Duodenal mucosa (tissue), 2 donors: ENCODE results near the gene SCML1.

Experiments
- H3K27ac ChIP-seq: one replicate; pipeline ENCODE4 v1.7.0; 2013; ENCODE audit warnings: low read depth, low read length
- H3K27me3 ChIP-seq, 2 donors: one replicate each; pipeline ENCODE4 v1.7.0; 2013; ENCODE audit warnings: low read length in 2 of 2, control low read depth in 1 of 2; ENCODE audit not compliant: insufficient read depth in 2 of 2, control insufficient read depth in 1 of 2
- H3K36me3 ChIP-seq, 2 donors: one replicate each; pipeline ENCODE4 v1.7.0; 2013; ENCODE audit warnings: low read length in 2 of 2, control low read depth in 1 of 2; ENCODE audit not compliant: insufficient read depth in 2 of 2, control insufficient read depth in 1 of 2
- H3K4me1 ChIP-seq, 2 donors: one replicate each; pipeline ENCODE4 v1.7.0; 2013; ENCODE audit warnings: low read length in 2 of 2, control low read depth in 1 of 2; ENCODE audit not compliant: insufficient read depth in 2 of 2, control insufficient read depth in 1 of 2
- H3K4me3 ChIP-seq, 2 donors: one replicate each; pipeline ENCODE4 v1.7.0; 2013; ENCODE audit warnings: low read length in 2 of 2, low read depth in 1 of 2
- H3K9ac ChIP-seq, 2 donors: one replicate each; pipeline ENCODE4 v1.7.0; 2013; ENCODE audit warnings: low read length in 2 of 2, low read depth in 1 of 2
- H3K9me3 ChIP-seq, 2 donors: one replicate each; pipeline ENCODE4 v1.7.0; 2013; ENCODE audit warnings: low read length in 2 of 2, control low read depth in 1 of 2; ENCODE audit not compliant: control insufficient read depth in 1 of 2

Gene SCML1

DNA sequence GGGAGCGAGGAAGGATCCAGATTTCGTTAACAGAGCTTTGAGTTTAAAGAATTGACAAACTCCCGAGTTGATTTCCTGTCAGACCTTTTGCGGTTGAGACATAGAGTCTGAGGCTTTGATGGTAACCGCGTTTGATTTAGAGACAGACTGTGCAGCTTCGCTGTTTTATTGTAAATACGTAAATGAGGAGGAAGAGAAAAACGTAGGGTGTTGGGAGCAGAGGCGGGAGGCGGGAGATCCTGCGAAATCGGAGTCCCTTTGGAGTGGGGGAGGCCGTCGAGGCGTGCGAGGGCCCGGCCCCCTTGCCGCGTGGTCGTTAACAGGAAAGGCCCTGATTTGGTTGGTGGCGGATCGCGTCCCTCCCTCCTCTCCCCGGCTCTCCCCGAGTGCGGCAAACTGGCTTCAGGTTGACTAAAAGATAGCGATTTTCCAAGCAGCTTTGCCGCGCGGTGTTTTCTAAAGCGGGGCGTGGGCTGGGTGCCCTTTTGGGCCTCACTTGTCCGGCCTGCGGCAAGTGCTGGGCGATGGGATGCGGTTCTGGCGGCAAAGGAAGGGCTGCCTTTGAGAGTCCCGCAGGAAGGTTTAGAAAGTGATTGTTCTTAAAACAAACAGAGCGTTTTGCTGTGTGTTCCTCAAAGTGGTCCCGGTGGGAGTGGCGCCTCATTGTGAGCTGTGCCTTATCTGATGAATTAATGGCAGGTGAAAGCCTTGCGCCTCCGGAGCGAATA lies 857 bp downstream of the SCML1 start:
- Histone ChIP-seq H3K9ac (peak overlapping the region; percentile 81 to 94), H3K9me3 (no peaks in the 10 kb centered on the region), H3K36me3 (no peaks in the 10 kb centered on the region), H3K27me3 (no peaks in the 10 kb centered on the region), H3K27ac (peak overlapping the region; percentile 88), H3K4me3 (peak overlapping the region; percentile 77 to 79), H3K4me1 (peaks cover 0 to 5% of the 10 kb centered on the region in 2 donors)

- peak overlapping the region; percentile 77 to 79 for H3K4me3 ChIP-seq
- H3K27me3 ChIP-seq = no peaks in the 10 kb centered on the region
- H3K9ac ChIP-seq = peak overlapping the region; percentile 81 to 94
- H3K36me3 ChIP-seq = no peaks in the 10 kb centered on the region
- H3K4me1 ChIP-seq = peaks cover 0 to 5% of the 10 kb centered on the region in 2 donors
- no peak overlapping the region for H3K27ac ChIP-seq
- no peaks in the 10 kb centered on the region for H3K9me3 ChIP-seq
These were observed 1.6 kb downstream of the SCML1 start for GRCh38 chrX:17738737-17739535.

DNA sequence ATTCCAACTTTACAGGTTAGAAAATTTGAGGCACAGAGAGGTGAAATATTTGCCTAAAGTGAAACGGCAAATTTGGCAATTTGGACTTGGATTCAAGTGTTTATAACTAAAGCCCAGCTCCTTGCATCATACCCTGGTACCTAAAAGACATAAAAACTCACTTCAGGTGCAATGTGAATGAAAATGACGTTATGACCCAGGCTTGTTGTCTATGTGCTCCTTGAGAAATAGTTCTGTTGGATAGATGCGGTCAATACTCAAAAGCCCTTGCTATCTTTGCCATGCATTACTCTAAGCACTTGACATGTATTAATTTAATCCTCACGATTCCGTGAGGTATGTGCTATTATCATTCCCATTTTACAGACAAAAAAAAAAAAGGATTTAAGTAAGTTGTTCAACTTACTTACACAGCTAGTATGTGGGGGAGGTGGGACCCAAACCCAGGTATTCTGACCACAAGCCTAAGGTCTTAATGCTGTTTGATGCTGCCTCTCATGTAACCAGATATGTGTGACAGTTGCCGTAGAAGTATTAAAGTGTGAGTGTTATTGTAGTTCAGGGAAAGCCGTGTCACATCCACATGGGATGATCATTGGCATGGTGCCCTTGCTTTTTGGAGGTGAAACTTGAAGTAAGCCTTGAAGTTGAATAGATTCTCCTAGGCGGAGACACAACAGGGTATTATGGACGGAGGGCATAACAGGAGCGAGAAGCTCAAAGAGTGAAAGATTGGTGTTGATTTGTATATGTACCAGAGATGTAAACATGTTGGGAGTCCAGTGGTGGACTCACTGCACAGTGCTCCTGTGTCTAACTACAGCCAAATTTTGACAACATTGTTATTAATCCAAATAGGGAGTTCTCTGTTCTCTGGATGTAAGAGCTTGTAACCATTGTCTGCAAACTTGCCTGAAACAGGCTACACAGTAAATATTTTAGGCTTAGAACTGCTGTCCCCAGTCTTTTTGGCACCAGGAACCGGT lies 3.1 kb downstream of the SCML1 start:
- peaks cover 0 to 5% of the 10 kb centered on the region in 2 donors for H3K4me1 ChIP-seq
- no peak overlapping the region for H3K9ac ChIP-seq
- no peaks in the 10 kb centered on the region for H3K36me3 ChIP-seq
- no peaks in the 10 kb centered on the region for H3K27me3 ChIP-seq
- peak overlapping the region; percentile 21 to 28 for H3K4me3 ChIP-seq
- H3K9me3 ChIP-seq = no peaks in the 10 kb centered on the region
- H3K27ac ChIP-seq = no peak overlapping the region

GRCh38 chrX:17741123-17741511 lies 3.8 kb downstream of the SCML1 start:
- Histone ChIP-seq H3K27ac (no peak overlapping the region), H3K36me3 (no peaks in the 10 kb centered on the region), H3K9ac (no peak overlapping the region), H3K4me3 (peak overlapping the region; percentile 21 to 28), H3K9me3 (no peaks in the 10 kb centered on the region), H3K27me3 (no peaks in the 10 kb centered on the region), H3K4me1 (peaks cover 0 to 5% of the 10 kb centered on the region in 2 donors)

- Histone ChIP-seq H3K9ac (no peak overlapping the region), H3K36me3 (no peaks in the 10 kb centered on the region), H3K27ac (no peak overlapping the region), H3K9me3 (no peaks in the 10 kb centered on the region), H3K4me1 (peaks cover 0 to 5% of the 10 kb centered on the region in 2 donors), H3K27me3 (no peaks in the 10 kb centered on the region), H3K4me3 (no peak overlapping the region)
These were observed 6.6 kb downstream of the SCML1 start for GRCh38 chrX:17743913-17744312.

- H3K27ac ChIP-seq = no peak overlapping the region
- H3K27me3 ChIP-seq = no peaks in the 10 kb centered on the region
These were observed 7.7 kb downstream of the SCML1 start for GRCh38 chrX:17744896-17745523.

DNA sequence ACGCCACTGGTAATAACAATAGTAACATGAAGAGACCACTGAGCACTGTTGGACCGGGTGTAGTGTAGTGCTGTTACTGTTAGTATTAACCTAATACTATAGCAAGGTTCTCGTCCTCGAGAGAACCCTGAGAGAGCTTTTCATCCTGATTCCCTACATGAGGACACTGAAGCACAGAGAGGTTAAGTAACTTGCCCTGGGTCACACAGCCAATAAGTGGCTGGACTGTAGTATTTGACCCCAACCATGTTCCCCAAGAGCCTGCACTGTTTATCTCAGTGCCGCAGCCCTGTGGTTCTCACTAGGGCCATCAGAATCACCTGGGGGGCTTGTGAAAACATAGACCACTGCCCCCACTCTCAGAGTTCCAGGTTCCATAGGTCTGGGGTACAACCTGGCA lies 10.4 kb downstream of the SCML1 start:
- H3K9me3 ChIP-seq = no peaks in the 10 kb centered on the region
- H3K9ac ChIP-seq = no peak overlapping the region
- H3K27ac ChIP-seq = no peak overlapping the region
- no peak overlapping the region for H3K4me3 ChIP-seq
- peaks cover 0 to 1% of the 10 kb centered on the region in 2 donors for H3K4me1 ChIP-seq
- H3K36me3 ChIP-seq = peaks cover 16 to 17% of the 10 kb centered on the region in 2 donors
- no peaks in the 10 kb centered on the region for H3K27me3 ChIP-seq

More at GRCh38 chrX:17744896-17745523, 7.7 kb downstream of the SCML1 start:
- H3K4me3 ChIP-seq = no peak overlapping the region
- H3K9me3 ChIP-seq = no peaks in the 10 kb centered on the region
- H3K9ac ChIP-seq = no peak overlapping the region
- peaks cover 0 to 5% of the 10 kb centered on the region in 2 donors for H3K4me1 ChIP-seq
- H3K36me3 ChIP-seq = peaks cover 2 to 4% of the 10 kb centered on the region in 2 donors

DNA sequence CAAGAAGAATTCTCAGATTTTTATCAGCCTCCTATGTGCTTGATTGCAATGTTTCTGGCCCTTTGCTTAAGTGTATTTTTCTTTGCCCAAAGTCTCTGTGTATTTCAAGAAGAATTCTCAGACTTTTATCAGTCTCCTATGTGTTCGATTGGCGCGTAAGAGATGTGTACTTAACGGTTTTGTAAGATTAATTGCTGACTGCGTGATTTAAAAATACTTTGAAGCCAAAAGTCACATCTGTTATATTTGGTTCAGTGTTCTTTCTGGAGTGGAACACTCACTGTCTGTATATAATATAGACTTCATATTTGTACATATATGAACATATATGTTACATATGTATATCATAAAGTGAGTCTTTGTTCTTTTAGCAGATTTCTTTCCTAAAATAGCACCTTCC lies 11.4 kb downstream of the SCML1 start:
- peaks cover 16 to 17% of the 10 kb centered on the region in 2 donors for H3K36me3 ChIP-seq
- no peak overlapping the region for H3K27ac ChIP-seq
- no peaks in the 10 kb centered on the region for H3K4me1 ChIP-seq
- no peaks in the 10 kb centered on the region for H3K9me3 ChIP-seq
- no peaks in the 10 kb centered on the region for H3K27me3 ChIP-seq
- H3K9ac ChIP-seq = no peak overlapping the region
- H3K4me3 ChIP-seq = no peak overlapping the region

DNA sequence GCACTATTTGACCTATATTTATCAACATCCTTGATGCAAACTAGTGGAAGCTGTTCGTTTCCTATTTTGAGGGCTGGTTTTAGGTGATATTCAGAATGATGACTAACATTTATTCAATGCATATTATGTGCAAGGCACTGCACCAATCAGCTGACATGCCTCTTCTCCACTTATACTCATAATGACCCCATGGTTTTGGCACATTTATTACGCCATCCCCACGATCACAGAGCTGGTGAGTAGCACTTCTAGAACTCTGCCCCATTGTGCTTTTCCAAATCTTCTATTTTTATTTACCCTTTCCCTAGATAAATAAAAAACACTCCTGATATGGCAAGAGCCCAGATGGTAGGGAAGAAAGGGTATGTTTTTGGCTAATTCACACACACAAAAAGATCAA lies 13.1 kb downstream of the SCML1 start:
- H3K27ac ChIP-seq = no peak overlapping the region
- no peaks in the 10 kb centered on the region for H3K4me1 ChIP-seq
- peaks cover 16 to 17% of the 10 kb centered on the region in 2 donors for H3K36me3 ChIP-seq
- H3K27me3 ChIP-seq = no peaks in the 10 kb centered on the region
- no peaks in the 10 kb centered on the region for H3K9me3 ChIP-seq
- no peak overlapping the region for H3K9ac ChIP-seq
- H3K4me3 ChIP-seq = no peak overlapping the region
